Chondrocyte (in vitro differentiated cells): Measurements from ENCODE around the gene SYNPO2. TPM values are rescaled to one million over a fixed set of nuclear protein-coding genes. Genes with fewer than 3 reads are reported as not detected.

Source experiments
- DNase-seq: peaks from one replicate; pipeline ENCODE4 v3.0.0; 2021; ENCODE audit warnings: mixed read lengths, low spot score
- H3K27ac Mint-ChIP-seq: one replicate; pipeline ENCODE4 v1.8.0; 2021; ENCODE audit warnings: mild to moderate bottlenecking, moderate library complexity, mixed read lengths; ENCODE audit not compliant: unreplicated experiment
- H3K27me3 Mint-ChIP-seq: 2 replicates; pipeline ENCODE4 v1.8.0; 2021; ENCODE audit warnings: low read depth, mixed read lengths
- H3K36me3 Mint-ChIP-seq: 2 replicates; pipeline ENCODE4 v1.8.0; 2021; ENCODE audit warnings: low read depth, mixed read lengths
- H3K4me1 Mint-ChIP-seq: 2 replicates; pipeline ENCODE4 v1.8.0; 2021; ENCODE audit warnings: low read depth, mild to moderate bottlenecking, mixed read lengths
- H3K4me3 Mint-ChIP-seq: one replicate; pipeline ENCODE4 v1.8.0; 2021; ENCODE audit warnings: mild to moderate bottlenecking, moderate library complexity, mixed read lengths; ENCODE audit not compliant: unreplicated experiment
- H3K9me3 Mint-ChIP-seq: 2 replicates; pipeline ENCODE4 v1.8.0; 2021; ENCODE audit warnings: low read depth, mixed read lengths
- CTCF ChIP-seq: fragments of 200-600 bp; sonication (generic); IDR thresholded peaks from 2 replicates; pipeline ENCODE4 v1.5.0; 2021; ENCODE audit warnings: antibody characterized with exemption, mild to moderate bottlenecking, moderate library complexity
- total RNA-seq: library from RNA; stranded (reverse); gene quantifications from 3 replicates; pipeline ENCODE4 v1.2.1, GENCODE V29; 2021

The SYNPO2 gene
- total RNA-seq, 1 donor from 2014 or later, result 21.5 TPM

DNA sequence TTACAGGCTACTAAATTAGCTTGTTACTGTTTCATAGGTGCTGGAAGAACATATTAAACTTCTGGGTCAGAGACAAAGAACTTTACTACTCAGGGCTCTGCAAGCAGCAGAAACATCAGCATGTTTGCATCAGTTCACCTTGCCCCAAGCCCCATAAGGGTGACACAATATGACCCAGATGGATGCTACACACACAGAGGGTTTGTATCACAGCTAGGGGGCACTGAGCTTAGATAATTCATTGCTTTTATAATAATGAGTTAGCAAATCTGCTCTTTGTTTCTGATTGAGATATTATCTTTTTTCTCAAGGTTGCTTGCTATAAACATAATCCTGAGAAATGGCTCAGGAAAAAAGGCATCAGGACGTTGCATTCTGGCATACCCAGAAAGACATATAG, 4.8 kb upstream of the SYNPO2 start:
- Mint-ChIP-seq H3K9me3 (peaks cover under 1% of the 10 kb centered on the region), H3K4me3 (no peak overlapping the region), H3K36me3 (no peaks in the 10 kb centered on the region), H3K27me3 (no peaks in the 10 kb centered on the region), H3K27ac (no peak overlapping the region), H3K4me1 (peaks cover 10% of the 10 kb centered on the region)
- TF ChIP-seq CTCF, result peak; percentile 44
- no peak for DNase-seq

DNA sequence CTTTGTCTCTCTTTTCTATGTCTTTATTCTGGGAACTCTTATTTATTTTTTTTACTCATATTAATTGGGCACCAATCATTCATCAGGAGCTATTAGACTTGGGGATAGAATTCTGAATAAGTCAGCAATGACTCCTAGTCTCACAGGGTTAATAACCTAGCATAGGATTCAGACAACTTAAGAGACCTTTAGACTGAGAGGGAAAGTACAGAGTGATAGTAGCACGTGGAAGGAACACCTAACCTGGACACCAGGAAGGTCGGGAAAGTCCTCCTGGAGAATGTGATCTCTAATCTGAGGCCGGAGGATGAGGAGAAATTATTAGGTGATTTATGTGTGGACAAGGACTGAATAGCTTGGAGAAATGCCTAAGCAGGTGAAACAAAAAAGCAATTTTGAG, 3.9 kb upstream of the SYNPO2 start:
- no peak overlapping the region for H3K27ac Mint-ChIP-seq
- no peaks in the 10 kb centered on the region for H3K36me3 Mint-ChIP-seq
- H3K27me3 Mint-ChIP-seq, result no peaks in the 10 kb centered on the region
- no peak for DNase-seq
- H3K4me3 Mint-ChIP-seq, result no peak overlapping the region
- H3K9me3 Mint-ChIP-seq, result no peaks in the 10 kb centered on the region
- H3K4me1 Mint-ChIP-seq, result peaks cover 17% of the 10 kb centered on the region
- TF ChIP-seq CTCF, result no peak

- Mint-ChIP-seq H3K4me3 (peak overlapping the region; percentile 86), H3K9me3 (no peaks in the 10 kb centered on the region), H3K27me3 (no peaks in the 10 kb centered on the region), H3K27ac (peak overlapping the region; percentile 86), H3K36me3 (peaks cover 2% of the 10 kb centered on the region), H3K4me1 (peaks cover 22% of the 10 kb centered on the region)
- TF ChIP-seq CTCF, result no peak
- DNase-seq, result no peak
These were observed 648 bp downstream of the SYNPO2 start for GRCh38 chr4:118889312-118889691.

GRCh38 chr4:118894034-118894433, 5.4 kb downstream of the SYNPO2 start:
- H3K4me1 Mint-ChIP-seq, result peaks cover 11% of the 10 kb centered on the region
- no peak for TF ChIP-seq CTCF
- DNase-seq, result no peak
- peaks cover 2% of the 10 kb centered on the region for H3K36me3 Mint-ChIP-seq
- H3K4me3 Mint-ChIP-seq, result no peak overlapping the region
- no peak overlapping the region for H3K27ac Mint-ChIP-seq
- no peaks in the 10 kb centered on the region for H3K9me3 Mint-ChIP-seq
- no peaks in the 10 kb centered on the region for H3K27me3 Mint-ChIP-seq

DNA sequence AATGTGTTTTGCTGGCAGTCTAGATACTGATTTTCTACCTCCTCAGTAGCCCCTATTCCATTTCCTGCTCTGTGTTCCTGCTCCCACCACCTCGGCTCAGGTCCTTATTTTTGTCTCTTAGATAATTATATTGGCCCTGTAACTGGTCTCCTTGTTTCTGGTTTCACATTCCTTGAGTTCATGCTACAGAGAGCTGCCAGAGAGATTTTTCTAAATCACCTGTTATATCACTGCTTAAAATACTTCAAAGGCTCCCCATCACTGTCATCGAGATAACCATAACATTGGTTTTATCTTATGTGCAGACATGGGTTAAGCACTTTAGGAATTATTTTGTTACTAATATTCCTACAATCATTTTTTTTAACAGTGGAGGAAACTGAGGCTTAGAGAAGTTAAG, 9.6 kb downstream of the SYNPO2 start:
- no peak overlapping the region for H3K4me3 Mint-ChIP-seq
- peaks cover 2% of the 10 kb centered on the region for H3K36me3 Mint-ChIP-seq
- H3K9me3 Mint-ChIP-seq, result no peaks in the 10 kb centered on the region
- H3K27me3 Mint-ChIP-seq, result no peaks in the 10 kb centered on the region
- no peak for TF ChIP-seq CTCF
- H3K4me1 Mint-ChIP-seq, result peaks cover 4% of the 10 kb centered on the region
- DNase-seq, result no peak
- H3K27ac Mint-ChIP-seq, result no peak overlapping the region
